HCT116 (cell line): Measurements from ENCODE around the gene GRM5.
"Not testable (repeated sequence)": the region's sequence is repeated elsewhere in the genome, so short reads cannot be mapped to it uniquely, and the experiment has no call there.

Source experiments
- EZH2 ChIP-seq: fragments of 200-600 bp; sonication (generic); IDR thresholded peaks from 2 replicates; pipeline ENCODE4 v1.6.1; 2017; ENCODE audit warnings: antibody characterized with exemption, mixed run types
- POLR2A ChIP-seq: IDR thresholded peaks from 2 replicates; pipeline ENCODE4 v1.7.0; 2011; ENCODE audit warnings: borderline replicate concordance; ENCODE audit not compliant: insufficient read depth, insufficient read length; ENCODE audit errors: extremely low read depth

- not testable (repeated sequence) for TF ChIP-seq EZH2, POLR2A
Observed at GRCh38 chr11:88534706-88535105, 531.1 kb downstream of the GRM5 start.
